DMS 273 (cell line): ENCODE measurements around the gene SMAP2.
"Not testable (repeated sequence)": the region's sequence is repeated elsewhere in the genome, so short reads cannot be mapped to it uniquely, and the experiment has no call there.

Source experiments
- DNase-seq: peaks from one replicate; lab custom pipeline; 2025; ENCODE audit not compliant: unreplicated experiment; lab: John Stamatoyannopoulos, UW

SMAP2 gene

DNA sequence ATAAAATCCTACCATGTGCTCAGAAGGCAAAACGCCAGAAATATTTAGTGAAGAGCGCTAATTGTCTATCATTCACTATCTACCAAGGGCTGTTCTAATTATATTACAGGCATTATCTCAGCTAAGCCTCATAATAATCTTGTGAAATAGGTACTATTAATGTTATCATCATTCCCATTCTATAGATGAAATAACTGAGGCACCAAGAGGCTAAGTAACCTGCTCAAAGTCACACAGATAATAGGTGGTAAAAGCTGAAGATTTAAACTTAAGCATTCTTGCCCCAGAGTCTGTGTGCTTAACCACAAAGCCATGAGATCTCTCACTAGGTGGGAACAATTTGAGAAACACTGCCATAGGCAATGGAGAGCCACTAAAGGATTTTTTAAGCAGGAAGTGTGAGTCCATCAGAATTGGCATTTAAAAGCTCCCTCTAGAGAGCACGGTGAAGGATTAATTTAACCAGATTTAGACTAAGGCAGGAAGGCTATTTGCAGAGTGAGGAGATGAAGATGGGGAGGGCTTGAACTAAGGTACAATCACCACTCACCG is 1.7 kb upstream of the SMAP2 start:
- DNase-seq: no peak

DNA sequence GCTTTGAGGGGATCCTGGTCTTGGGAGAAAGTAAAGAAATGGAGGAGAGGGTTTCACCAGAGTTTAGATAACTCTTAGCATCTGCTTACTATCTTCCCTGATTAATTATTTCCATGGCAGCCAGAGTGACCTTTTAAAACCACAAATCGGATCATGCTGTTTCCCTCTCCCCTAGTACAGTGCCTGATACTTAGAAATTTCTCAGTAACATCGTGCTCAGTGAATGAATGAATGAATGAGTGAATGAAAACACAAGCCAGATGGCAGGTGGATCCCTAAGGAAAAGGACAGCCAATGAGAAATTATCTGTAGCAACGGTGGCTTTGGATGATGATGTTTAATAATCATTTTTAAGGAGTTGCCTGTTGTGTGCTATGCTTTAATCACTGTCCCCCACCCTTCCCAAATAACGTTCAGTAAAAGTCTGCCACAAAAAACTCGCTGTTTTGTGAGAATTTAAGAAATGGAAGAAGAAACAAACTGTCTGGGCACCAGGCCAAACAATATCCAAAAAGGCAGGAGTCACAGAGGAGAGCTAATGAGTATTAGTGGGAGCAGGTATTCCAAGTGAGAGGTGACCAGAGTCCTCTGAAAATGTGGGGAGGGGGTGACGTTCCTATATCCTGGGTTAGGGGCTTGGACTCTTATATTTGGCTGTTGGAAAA is 737 bp upstream of the SMAP2 start:
- peak; percentile 97 for DNase-seq

DNA sequence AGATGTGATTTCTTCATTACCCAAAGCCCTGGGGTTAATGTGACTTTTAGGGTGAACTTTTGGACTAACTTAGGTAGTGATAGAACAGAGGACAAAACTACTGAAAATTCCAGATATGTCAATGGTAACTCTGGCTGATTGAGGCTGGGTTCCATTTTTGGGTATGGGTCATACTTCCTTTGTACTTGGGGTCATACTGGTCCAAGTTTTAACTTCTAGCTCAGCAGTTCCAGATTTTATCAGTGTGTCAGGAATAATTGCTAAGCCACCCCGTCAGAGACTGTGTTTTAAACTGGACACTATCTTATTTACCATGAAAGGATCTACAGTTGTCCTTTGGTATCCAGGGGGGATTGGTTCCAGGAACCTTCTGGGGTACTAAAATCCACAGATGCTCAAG is 4.0 kb downstream of the SMAP2 start:
- no peak for DNase-seq

DNA sequence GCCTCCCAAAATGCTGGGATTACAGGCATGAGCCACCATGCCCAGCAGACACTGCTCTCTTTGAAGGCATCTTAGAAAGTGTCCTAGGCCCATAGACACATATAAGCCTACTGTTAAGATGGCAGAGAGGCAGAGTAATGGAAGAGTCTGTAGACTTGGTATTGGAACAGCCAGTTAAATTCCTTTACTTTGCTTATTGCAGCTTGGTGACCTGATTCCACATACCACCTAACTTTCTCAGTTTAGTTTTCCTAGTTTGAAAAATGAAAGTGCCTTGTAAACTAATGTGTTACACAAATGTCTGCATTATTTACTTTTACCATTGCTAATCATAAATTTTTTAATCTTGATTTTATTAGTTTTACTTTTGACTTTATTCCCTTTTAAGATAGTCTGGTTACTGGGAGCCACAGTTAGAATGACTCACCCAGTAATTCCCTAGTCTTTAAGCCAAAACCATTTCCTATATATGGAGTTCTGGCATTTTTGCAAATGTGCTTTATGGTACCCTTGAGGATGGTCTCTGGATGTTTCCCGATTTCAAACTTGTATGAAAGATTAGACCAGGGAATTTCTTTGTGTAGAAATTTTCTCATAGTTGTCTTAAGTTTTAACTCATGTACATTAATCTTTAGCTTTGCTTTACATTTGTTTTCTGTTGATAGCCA is 6.4 kb downstream of the SMAP2 start:
- DNase-seq: no peak

DNA sequence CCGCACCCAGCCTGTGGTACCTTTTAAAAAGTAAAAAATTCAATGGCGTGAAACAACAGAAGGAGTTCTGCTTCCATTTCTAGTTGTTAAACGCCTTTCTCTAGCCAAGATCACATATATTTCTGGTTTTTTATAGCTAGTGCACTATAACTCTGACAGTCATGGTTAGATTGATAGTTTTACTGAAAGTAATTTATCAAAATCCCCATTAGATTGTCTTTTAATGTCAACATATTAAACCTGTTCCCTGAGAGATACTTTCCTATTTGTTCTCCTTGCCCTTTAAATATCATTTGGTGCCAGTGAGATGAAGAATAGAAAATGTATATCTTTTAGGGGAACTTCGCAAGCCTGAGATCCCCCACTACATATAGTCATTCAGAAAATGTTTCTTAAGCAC is 7.3 kb downstream of the SMAP2 start:
- no peak for DNase-seq

DNA sequence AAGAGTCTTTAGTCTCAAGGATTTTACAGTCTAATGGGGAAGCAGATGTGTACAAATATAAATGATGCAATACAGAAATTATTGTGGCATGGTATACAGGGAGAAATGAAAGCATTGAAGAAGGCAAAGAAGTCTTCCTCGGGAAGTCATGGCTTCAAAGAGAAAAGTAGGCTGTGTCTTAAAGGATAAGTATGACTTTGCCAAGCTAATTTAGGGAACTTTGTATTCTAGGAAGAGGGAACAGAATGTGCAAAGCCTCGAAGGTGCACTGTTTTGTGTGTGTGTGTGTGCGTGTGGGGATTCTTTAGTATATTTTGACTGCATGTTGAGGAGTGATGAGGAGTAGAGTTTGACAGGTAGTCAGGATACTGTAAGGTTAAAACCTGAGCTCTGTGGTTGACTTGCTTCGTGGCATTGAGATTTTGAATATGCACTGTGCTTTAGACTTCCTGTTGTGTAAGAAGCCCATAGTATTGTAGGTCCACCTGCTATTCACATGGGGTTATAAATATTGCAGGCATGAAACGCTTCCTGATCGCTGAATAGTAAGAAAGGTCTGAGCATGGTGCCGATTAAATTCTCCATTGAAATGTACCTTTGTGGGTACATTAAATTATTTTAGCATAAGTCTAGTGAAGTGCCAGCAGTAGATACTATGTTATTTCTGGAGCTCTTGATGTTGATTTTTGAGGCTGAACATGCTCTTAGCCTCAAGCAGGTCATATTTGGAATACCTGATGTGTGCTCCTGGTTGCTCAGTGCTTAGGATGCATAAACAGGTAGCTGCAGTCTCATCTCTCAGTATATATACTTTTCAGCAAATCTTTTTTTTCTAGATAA is 8.0 kb downstream of the SMAP2 start:
- no peak for DNase-seq

DNA sequence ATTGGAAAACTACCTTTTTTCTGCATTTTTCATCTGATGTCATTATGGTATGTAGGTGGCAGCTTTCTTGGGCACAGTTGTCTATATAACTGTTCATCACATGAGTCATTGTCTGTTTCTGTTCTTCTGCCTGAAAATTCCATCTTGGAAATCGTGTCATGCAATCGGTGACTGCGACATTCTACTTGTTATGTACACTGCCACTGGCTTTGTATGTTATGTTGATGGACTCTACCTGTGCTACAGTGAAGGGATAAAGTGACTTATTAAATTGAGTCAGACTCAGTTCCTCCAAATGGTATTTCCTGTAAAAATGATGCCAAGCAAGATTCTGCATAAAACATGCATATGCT is 8.6 kb downstream of the SMAP2 start:
- DNase-seq: no peak

DNA sequence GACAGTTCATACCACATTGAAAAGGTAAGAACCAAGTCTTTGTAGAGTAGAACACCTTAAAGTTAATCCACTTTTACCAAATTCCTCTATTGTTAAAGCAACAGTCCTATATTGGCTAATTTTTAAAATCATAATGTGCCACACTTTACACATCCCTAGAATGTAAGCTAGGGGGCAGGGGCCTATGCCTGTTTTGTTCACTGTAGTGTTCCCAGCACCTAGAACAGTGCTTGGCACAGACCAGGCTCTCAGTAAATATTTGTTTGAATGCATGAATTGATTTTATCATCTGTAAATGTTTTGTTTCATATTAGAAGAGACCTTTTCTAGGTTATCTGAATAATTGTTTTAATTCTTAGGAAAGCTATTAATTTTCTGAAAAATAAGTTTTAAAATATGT is 9.1 kb downstream of the SMAP2 start:
- DNase-seq: no peak

DNA sequence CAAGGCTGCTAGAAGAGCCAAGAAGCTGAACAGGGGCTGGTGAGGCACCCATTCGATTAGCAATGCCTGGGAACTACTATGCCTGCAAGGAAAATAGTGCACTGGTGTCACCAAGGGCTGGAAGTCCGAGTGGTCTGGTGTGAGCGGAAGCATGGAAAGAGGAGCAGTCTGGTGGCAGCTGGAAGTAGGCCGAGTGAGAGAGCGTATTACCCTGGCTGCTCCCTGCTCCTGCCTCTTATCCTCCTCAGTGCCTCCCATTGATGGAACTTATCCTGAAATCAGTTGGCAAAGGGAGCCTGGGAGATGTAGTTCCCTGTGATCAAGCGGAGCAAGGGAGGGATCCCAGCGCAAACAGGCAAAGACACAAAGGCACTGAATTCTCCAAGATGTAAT is 9.6 kb downstream of the SMAP2 start:
- DNase-seq: no peak

DNA sequence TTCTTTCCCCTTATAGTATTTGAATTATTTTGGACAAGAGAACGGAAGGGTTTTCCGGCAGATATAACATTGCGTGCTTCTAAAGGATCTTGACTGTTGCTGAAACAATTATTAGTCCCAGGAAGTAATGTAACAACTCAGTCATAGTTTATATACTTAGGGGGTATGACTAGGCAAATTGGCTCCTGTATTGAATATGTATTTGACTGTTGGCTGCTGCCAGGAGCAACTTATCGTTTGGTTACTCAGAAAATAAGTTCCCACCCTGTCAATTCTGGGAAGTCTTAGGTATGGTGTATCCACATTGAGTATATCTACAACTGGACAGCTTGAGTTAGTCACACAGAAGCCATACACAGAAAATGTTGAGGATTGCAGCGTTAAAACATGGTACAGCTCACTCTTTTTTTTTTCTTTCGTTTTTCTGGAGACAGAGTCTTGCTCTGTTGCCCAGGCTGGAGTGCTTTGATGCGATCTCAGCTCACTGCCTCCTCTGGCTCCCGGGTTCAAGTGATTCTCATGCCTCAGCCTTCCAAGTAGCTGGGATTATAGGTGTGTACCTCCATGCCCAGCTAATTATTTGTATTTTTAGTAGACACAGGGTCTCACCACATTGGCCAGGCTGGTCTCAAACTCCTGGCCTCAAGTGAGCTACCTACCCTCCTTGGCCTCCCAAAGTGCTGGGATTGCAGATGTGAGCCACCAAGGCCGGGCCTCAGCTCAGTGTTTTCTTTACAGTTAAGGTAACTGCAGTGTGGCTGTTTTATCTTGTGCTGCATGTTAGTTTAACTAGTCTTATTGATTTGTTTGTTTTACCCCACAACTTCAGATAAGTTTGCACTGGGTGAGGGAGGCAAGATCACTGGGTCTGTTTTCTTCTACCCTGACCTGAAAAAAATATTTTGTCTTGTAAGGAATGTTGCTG is 10.2 kb downstream of the SMAP2 start:
- DNase-seq: no peak

DNA sequence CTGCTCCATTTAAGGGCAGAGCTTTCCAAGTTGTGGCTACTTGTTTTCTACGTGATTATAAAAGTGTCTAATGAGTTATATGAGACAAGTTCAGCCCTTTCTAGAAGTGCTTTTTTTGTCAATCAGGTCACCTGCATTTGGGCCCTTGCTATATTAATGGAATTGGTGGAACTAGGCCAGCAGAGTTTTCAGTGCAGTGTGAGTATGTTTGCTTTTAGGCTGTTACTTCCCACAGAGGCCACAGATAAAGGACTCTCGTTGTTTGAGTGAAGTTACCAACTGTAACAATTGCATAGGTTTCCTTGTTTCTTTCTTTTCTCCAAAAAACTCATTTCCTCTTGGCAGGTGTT is 10.9 kb downstream of the SMAP2 start:
- DNase-seq: no peak

DNA sequence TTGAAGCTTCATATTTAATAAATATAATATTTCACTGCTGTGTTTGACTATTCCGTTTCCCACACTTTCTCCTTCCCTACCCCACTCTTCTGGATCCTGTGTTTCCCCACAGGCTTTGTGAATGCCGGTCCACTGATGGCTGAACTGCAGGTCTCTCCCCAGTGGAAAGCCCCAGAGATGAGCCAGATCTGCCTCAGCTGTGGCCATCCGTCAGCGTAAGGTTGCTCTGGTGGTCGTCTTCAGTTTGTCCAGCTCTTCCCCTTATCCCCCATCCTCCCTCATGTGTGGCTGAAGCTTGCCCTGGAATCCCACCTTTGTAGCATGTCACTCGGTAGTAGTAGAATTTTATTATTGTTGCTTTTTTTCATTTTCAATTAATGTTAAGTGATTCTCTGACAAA is 11.4 kb downstream of the SMAP2 start:
- DNase-seq: no peak

DNA sequence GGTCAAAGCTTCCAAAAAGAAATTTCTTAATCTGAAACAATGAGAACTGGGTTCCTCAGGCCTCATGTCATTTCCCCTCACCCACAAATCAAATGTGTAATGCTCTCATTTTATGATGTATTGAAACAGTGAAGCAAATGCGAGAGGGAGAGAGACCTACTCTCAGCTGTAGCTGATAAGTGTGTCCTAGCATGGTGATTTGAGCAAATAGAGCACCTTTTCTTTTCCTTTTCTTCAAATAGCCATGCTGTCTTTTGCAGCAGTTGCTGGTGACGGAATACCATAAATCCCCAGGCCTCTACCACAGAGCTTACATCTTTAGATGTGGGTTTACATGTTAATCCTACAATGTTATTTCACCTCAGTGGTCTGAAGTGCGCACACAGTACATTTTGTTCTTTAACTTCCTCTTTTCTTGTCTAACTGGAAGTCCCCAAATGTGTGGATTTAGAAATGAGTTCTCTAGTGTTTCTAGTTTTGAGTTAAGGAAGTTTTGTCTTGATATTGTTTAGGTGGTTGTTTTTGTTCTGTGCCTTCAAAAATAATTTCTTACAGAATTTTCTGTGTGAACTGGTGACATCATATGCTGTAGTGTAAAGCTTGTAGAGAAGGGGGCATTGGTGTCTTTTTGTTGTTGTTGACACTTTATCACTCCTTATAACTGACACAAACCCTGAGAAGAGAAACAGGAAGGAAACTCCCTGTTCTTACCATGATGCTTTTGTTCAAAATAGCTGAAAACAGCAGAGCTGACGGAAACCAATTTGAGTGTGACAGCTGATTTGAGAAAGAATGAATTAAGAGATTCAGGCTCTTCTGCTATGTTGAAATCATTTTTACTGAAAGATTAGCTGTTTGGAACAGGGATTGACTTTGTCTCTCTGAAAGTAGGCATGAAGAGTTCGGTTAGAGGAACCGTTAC is 12.2 kb downstream of the SMAP2 start:
- DNase-seq: no peak

DNA sequence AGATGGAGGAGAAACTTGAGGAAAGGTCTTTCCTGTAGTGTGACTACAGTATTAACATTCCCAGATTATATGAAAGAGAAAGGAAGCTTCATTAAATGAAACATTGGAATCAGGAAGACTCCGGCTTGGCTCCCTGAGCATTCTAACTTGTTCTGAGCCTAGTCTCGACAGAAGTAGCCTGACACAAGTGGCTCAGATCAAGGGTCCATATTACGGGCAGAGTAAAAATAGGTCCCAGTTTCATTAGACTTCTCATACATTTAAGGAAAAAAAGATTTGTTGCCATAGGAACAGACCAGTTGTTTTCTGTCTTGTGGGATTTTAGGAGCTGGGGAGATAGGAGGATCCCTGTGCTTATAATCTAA is 12.8 kb downstream of the SMAP2 start:
- no peak for DNase-seq

DNA sequence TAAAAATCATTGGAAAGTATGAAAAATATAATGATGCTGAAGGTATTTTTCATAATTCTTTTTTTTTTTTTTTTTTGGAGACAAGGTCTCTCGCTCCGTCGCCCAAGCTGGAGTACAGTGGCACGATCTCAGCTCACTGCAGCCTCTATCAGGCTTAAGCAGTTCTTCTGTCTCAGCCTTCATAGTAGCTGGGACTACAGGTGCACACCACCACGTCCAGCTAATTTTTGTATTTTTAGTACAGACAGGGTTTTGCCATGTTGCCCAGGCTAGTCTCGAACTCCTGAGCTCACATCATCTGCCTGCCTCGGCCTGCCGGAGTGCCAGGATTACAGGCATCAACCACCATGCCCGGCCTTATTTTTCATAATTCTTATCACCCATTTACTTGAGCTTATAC is 13.3 kb downstream of the SMAP2 start:
- DNase-seq: no peak

DNA sequence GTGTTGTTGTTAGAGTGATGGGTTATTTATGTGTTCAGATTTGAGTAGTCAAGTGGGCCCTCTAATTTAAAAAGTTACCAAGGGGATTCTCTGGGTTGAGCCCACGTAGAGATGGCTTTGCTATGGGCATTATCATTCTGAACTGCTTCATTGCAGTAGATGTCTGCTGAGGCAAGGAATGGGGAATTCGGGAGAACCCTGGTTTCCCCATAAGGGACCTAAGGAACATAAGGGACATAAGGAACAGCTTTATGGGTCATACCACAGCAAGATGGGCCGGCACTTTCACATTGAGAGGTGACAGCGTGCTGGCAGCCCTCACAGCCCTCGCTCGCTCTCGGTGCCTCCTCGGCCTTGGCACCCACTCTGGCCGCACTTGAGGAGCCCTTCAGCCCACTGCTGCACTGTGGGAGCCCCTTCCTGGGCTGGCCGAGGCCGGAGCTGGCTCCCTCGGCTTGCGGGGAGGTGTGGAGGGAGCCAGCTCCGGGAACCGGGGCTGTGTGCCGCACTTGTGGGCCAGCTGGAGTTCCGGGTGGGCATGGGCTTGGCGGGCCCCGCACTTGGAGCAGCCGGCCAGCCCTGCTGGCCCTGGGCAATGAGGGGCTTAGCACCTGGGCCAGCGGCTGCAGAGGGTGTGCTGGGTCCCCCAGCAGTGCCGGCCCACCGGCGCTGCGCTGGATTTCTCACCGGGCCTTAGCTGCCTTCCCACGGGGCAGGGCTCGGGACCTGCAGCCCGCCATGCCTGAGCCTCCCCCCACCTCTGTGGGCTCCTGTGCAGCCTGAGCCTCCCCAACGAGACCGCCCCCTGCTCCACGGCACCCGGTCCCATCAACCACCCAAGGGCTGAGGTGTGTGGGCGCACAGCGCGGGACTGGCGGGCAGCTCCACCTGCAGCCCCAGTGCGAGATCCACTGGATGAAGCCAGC is 14.1 kb downstream of the SMAP2 start:
- not testable (repeated sequence) for DNase-seq

DNA sequence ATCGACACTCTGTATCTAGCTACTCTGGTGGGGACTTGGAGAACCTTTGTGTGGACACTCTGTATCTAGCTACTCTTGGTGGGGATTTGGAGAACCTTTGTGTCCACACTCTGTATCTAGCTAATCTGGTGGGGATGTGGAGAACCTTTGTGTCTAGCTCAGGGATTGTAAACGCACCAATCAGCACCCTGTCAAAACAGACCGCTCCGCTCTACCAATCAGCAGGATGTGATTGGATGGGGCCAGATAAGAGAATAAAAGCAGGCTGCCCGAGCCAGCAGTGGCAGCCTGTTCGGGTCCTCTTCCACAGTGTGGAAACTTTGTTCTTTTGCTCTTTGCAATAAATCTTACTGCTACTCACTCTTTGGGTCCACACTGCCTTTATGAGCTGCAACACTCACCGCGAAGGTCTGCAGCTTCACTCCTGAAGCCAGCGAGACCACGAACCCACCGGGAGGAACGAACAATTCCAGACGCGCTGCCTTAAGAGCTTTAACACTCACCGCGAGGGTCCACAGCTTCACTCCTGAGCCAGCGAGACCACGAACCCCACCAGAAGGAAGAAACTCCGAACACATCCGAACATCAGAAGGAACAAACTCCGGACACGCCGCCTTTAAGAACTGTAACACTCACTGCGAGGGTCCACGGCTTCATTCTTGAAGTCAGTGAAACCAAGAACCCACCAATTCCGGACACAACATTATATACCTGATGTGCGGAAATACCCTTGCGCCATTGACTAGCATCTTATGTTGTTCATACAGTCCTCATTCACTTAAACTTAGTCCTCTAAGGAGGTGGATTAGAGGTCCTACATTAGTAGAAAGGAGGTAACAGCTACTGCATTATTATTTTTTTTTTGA is 15.2 kb downstream of the SMAP2 start:
- not testable (repeated sequence) for DNase-seq

DNA sequence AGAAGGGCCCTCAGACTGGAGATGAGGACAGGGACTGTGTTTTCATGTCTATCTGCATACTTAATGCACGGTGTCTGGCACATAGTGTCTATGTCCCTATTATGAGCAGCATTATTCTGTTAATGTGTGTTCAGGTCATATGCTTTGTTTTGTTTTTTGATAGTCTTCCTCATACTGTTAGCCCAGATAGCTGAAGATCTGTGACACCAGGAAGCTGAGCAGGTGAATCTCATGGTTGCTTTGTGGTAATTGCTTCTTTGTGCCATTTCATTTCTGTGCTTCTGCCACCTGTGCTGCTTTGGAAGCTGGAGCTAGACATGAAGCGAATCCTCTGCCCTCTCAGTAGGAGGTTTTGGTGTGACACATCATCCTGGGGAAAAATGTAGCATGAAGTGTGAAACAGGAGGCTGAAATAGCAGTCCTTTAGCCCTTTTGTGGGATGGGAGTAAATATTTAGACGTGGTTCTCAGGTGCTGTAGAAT is 15.8 kb downstream of the SMAP2 start:
- DNase-seq: no peak
